Neural cell (in vitro differentiated cells): ENCODE measurements around the gene MDM2. TPM values are rescaled to one million over a fixed set of nuclear protein-coding genes. Genes with fewer than 3 reads are reported as not detected.

Source experiments
- H2AFZ ChIP-seq: fragments of 200-600, 300-800 bp; sonication (generic), shearing (Covaris generic); 2 replicates; pipeline ENCODE4 v1.6.0; 2014; ENCODE audit warnings: low read depth, mild to moderate bottlenecking, antibody characterized with exemption, low read length, moderate library complexity
- H3F3A ChIP-seq: fragments of 200-600 bp; shearing (Covaris generic); 2 replicates; pipeline ENCODE4 v1.6.1; 2016; ENCODE audit warnings: mild to moderate bottlenecking, moderate library complexity, mixed read lengths, antibody characterized with exemption, low read length; ENCODE audit not compliant: insufficient read depth, poor library complexity, severe bottlenecking
- H3K27ac ChIP-seq: fragments of 200-600, 300-800 bp; sonication (generic), shearing (Covaris generic); 2 replicates; pipeline ENCODE4 v1.5.1; 2014; ENCODE audit warnings: mild to moderate bottlenecking, low read length, moderate library complexity
- H3K27me3 ChIP-seq: fragments of 300-800, 200-600 bp; sonication (generic), shearing (Covaris generic); 2 replicates; pipeline ENCODE4 v1.6.0; 2014; ENCODE audit warnings: mild to moderate bottlenecking, low read depth, low read length, moderate library complexity; ENCODE audit not compliant: insufficient read depth
- H3K36me3 ChIP-seq: fragments of 300-800, 200-600 bp; sonication (generic), shearing (Covaris generic); 2 replicates; pipeline ENCODE4 v1.5.1; 2014; ENCODE audit warnings: mild to moderate bottlenecking, antibody characterized with exemption, low read length, moderate library complexity; ENCODE audit not compliant: insufficient read depth
- H3K4me2 ChIP-seq: fragments of 300-800, 200-600 bp; sonication (generic), shearing (Covaris generic); 2 replicates; pipeline ENCODE4 v1.6.0; 2014; ENCODE audit warnings: mild to moderate bottlenecking, low read length
- H3K4me3 ChIP-seq: fragments of 300-800, 200-600 bp; sonication (generic), shearing (Covaris generic); 2 replicates; pipeline ENCODE4 v1.5.1; 2014; ENCODE audit warnings: mild to moderate bottlenecking, low read length, moderate library complexity
- H3K79me2 ChIP-seq: fragments of 200-600 bp; shearing (Covaris generic); replicated peaks from 2 replicates; pipeline ENCODE4 v1.6.0; 2014; ENCODE audit warnings: mild to moderate bottlenecking, low read length, moderate library complexity; ENCODE audit not compliant: insufficient read depth
- H3K9ac ChIP-seq: fragments of 300-800, 200-600 bp; sonication (generic), shearing (Covaris generic); 2 replicates; pipeline ENCODE4 v1.6.1; 2016; ENCODE audit warnings: mild to moderate bottlenecking, low read length, mixed read lengths
- H3K9me2 ChIP-seq: fragments of 200-600 bp; shearing (Covaris generic); 2 replicates; pipeline ENCODE4 v1.6.1; 2016; ENCODE audit warnings: mild to moderate bottlenecking, low read length, mixed read lengths; ENCODE audit not compliant: insufficient read depth
- H3K9me3 ChIP-seq: fragments of 200-600, 300-800 bp; sonication (generic), shearing (Covaris generic); 2 replicates; pipeline ENCODE4 v1.6.1; 2016; ENCODE audit warnings: mild to moderate bottlenecking, mixed run types, low read length, moderate library complexity, mixed read lengths
- H4K20me1 ChIP-seq: fragments of 200-600 bp; shearing (Covaris generic); 2 replicates; pipeline ENCODE4 v1.6.1; 2016; ENCODE audit warnings: mild to moderate bottlenecking, mixed run types; ENCODE audit not compliant: insufficient read depth
- CTCF ChIP-seq: fragments of 450-650 bp; IDR thresholded peaks from 2 replicates; pipeline ENCODE4 v1.5.1; 2014; ENCODE audit warnings: antibody characterized with exemption, mild to moderate bottlenecking, moderate library complexity; ENCODE audit not compliant: poor library complexity, severe bottlenecking
- EP300 ChIP-seq: fragments of 450-650 bp; conservative IDR thresholded peaks from 2 replicates; pipeline ENCODE4 v1.6.1; 2014; ENCODE audit warnings: antibody characterized with exemption, mild to moderate bottlenecking, moderate library complexity; ENCODE audit not compliant: poor library complexity, severe bottlenecking
- EZH2 ChIP-seq: fragments of 200-600, 300-800 bp; shearing (Covaris generic), sonication (generic); IDR thresholded peaks from 2 replicates; pipeline ENCODE4 v1.6.1; 2014; ENCODE audit warnings: antibody characterized with exemption, low read length, borderline replicate concordance, mild to moderate bottlenecking; ENCODE audit not compliant: insufficient read depth, poor library complexity, severe bottlenecking
- MXI1 ChIP-seq: fragments of 450-650 bp; conservative IDR thresholded peaks from 2 replicates; pipeline ENCODE4 v1.6.1; 2014; ENCODE audit warnings: antibody characterized with exemption, mild to moderate bottlenecking; ENCODE audit not compliant: poor library complexity, severe bottlenecking
- POLR2AphosphoS5 ChIP-seq: IDR thresholded peaks from 2 replicates; pipeline ENCODE4 v1.6.1; 2012
- RAD21 ChIP-seq: fragments of 450-650 bp; conservative IDR thresholded peaks from 2 replicates; pipeline ENCODE4 v1.6.1; 2014; ENCODE audit warnings: antibody characterized with exemption, mild to moderate bottlenecking, moderate library complexity
- REST ChIP-seq: IDR thresholded peaks from 2 replicates; pipeline ENCODE4 v1.6.1; 2012; ENCODE audit warnings: borderline replicate concordance
- SMC3 ChIP-seq: fragments of 450-650 bp; conservative IDR thresholded peaks from 2 replicates; pipeline ENCODE4 v1.6.1; 2014; ENCODE audit warnings: antibody characterized with exemption, mild to moderate bottlenecking, moderate library complexity; ENCODE audit not compliant: poor library complexity
- TAF1 ChIP-seq: IDR thresholded peaks from 2 replicates; pipeline ENCODE4 v1.6.1; 2012; ENCODE audit warnings: low read depth
- polyA plus RNA-seq: library from polyadenylated mRNA; depleted of rRNA; stranded (reverse); fragments of >200 nt; gene quantifications from 2 replicates; pipeline ENCODE4 v1.2.3, GENCODE V29; 2014

The MDM2 gene
- polyA plus RNA-seq, 1 donor from 2014 or later = 37.5 TPM

GRCh38 chr12:68831751-68832503, 23.9 kb downstream of the MDM2 start:
- no peak overlapping the region for H3K4me2 ChIP-seq
- H3K27me3 ChIP-seq = no peaks in the 10 kb centered on the region
- no peaks in the 10 kb centered on the region for H4K20me1 ChIP-seq
- no peak for TF ChIP-seq EP300
- TF ChIP-seq CTCF = no peak
- no peak for TF ChIP-seq SMC3
- TF ChIP-seq RAD21 = no peak
- TF ChIP-seq EZH2 = no peak
- no peak for TF ChIP-seq MXI1
- no peak for TF ChIP-seq REST
- no peak for TF ChIP-seq TAF1
- no peak for TF ChIP-seq POLR2AphosphoS5
- no peak overlapping the region for H2AFZ ChIP-seq
- no peaks in the 10 kb centered on the region for H3K9me3 ChIP-seq
- H3K9me2 ChIP-seq = no peaks in the 10 kb centered on the region
- H3K9ac ChIP-seq = no peak overlapping the region
- no peaks in the 10 kb centered on the region for H3K36me3 ChIP-seq
- H3K79me2 ChIP-seq = no peaks in the 10 kb centered on the region
- no peak overlapping the region for H3K27ac ChIP-seq
- H3K4me3 ChIP-seq = no peak overlapping the region
- no peaks in the 10 kb centered on the region for H3F3A ChIP-seq

- no peak overlapping the region for H2AFZ ChIP-seq
- no peaks in the 10 kb centered on the region for H3K27me3 ChIP-seq
- no peak overlapping the region for H3K4me2 ChIP-seq
- H3K4me3 ChIP-seq = no peak overlapping the region
- no peaks in the 10 kb centered on the region for H3K9me3 ChIP-seq
- no peaks in the 10 kb centered on the region for H3K79me2 ChIP-seq
- H3F3A ChIP-seq = no peaks in the 10 kb centered on the region
- H3K9ac ChIP-seq = no peak overlapping the region
- no peaks in the 10 kb centered on the region for H3K9me2 ChIP-seq
- no peak for TF ChIP-seq MXI1
- TF ChIP-seq REST = no peak
- TF ChIP-seq POLR2AphosphoS5 = no peak
- no peak for TF ChIP-seq TAF1
- TF ChIP-seq EZH2 = no peak
- H3K27ac ChIP-seq = no peak overlapping the region
- H3K36me3 ChIP-seq = no peaks in the 10 kb centered on the region
- no peaks in the 10 kb centered on the region for H4K20me1 ChIP-seq
These were observed 24.5 kb downstream of the MDM2 start for GRCh38 chr12:68832504-68832867.
